SK-N-MC (cell line): Measurements from ENCODE around the gene RACGAP1.

Source experiments
- EZH2 ChIP-seq: fragments of 200-600 bp; sonication (generic); IDR thresholded peaks from one replicate; pipeline ENCODE4 v1.6.1; 2017; ENCODE audit warnings: antibody characterized with exemption
- FOXP2 ChIP-seq: optimal IDR thresholded peaks from 2 replicates; pipeline ENCODE3; 2011; ENCODE audit warnings: mild to moderate bottlenecking, moderate library complexity; ENCODE audit not compliant: insufficient read depth; ENCODE audit errors: extremely low read length, control extremely low read depth
- POLR2AphosphoS5 ChIP-seq: IDR thresholded peaks from 2 replicates; pipeline ENCODE4 v1.6.1; 2012; ENCODE audit warnings: mild to moderate bottlenecking, low read depth, low read length, borderline replicate concordance

DNA sequence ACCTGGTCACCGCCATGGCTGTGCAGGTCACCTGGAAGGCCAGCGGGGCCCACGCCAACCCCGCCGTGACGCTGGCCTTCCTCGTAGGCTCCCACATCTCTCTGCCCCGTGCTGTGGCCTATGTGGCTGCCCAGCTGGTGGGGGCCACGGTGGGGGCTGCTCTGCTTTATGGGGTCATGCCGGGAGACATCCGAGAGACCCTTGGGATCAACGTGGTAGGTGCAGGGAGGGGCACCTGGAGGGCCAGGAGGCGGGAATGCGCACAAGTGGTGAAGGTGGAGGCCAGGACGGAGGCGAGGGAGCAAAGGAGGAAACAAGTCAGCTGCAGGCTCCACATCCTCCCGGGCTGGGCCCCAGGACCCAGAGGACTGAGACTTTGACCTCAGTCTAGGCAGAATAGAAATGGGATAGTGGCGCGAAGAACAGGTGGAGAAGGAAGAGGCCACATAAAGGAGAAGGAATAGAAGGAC lies 51.9 kb downstream of the RACGAP1 start:
- TF ChIP-seq POLR2AphosphoS5 (no peak), EZH2 (no peak), FOXP2 (no peak)
